Kidney (tissue), 14 donors: ENCODE results near the gene CHN2. TPM values are rescaled to one million over a fixed set of nuclear protein-coding genes. Genes with fewer than 3 reads are reported as not detected.

Source experiments
- DNase-seq, 5 donors: peaks; one replicate each; pipeline ENCODE4 v3.0.0-alpha.2; 2013 to 2020
- FAIRE-seq: peaks from 2 replicates; lab custom pipeline; 2012; peaks lifted over from hg19 to GRCh38; lab: Jason Lieb, UNC
- H3K27ac ChIP-seq, 2 donors: one replicate each; pipeline ENCODE4 v1.7.0; 2013; ENCODE audit warnings: low read depth in 2 of 2, low read length in 2 of 2, inconsistent platforms in 1 of 2
- H3K27me3 ChIP-seq: one replicate; pipeline ENCODE4 v1.7.1; 2013; ENCODE audit warnings: low read length, inconsistent platforms; ENCODE audit not compliant: control insufficient read depth, insufficient read depth
- H3K36me3 ChIP-seq, 3 donors: one replicate each; pipeline versions ENCODE4 v1.7.0 to v1.7.1; 2013; ENCODE audit warnings: low read length in 3 of 3, control low read depth in 1 of 3, inconsistent platforms in 1 of 3; ENCODE audit not compliant: insufficient read depth in 3 of 3, control insufficient read depth in 2 of 3
- H3K4me1 ChIP-seq, 3 donors: one replicate each; pipeline versions ENCODE4 v1.7.0 to v1.7.1; 2013; ENCODE audit warnings: low read length in 3 of 3, inconsistent platforms in 1 of 3, low read depth in 1 of 3; ENCODE audit not compliant: control insufficient read depth in 2 of 3, insufficient read depth in 2 of 3
- H3K4me3 ChIP-seq, 3 donors: one replicate each; pipeline versions ENCODE4 v1.7.0 to v1.8.1; 2013; ENCODE audit warnings: low read length in 3 of 3, control low read depth in 1 of 3, inconsistent platforms in 1 of 3
- H3K9ac ChIP-seq, 3 donors: one replicate each; pipeline versions ENCODE4 v1.7.0 to v1.7.1; 2013; ENCODE audit warnings: low read length in 3 of 3, control low read depth in 1 of 3, inconsistent platforms in 1 of 3
- H3K9me3 ChIP-seq, 3 donors: one replicate each; pipeline versions ENCODE4 v1.7.0 to v1.7.1; 2013; ENCODE audit warnings: low read length in 3 of 3, control low read depth in 1 of 3, inconsistent platforms in 1 of 3; ENCODE audit not compliant: control insufficient read depth in 2 of 3, insufficient read depth in 1 of 3
- CTCF ChIP-seq: IDR thresholded peaks from 3 replicates; pipeline ENCODE4 v1.5.1; 2012; ENCODE audit warnings: mild to moderate bottlenecking, moderate library complexity, borderline replicate concordance; ENCODE audit not compliant: insufficient read depth; ENCODE audit errors: extremely low read depth
- intact Hi-C: fragments of 100-400 bp; cut with DNase I; formaldehyde crosslinking; loops from one replicate; pipeline ENCODE4 v1.11.1; 2022
- polyA plus RNA-seq: library from polyadenylated mRNA; stranded (reverse); fragments of 350-450 nt; fragmentation: Illumina TruSeq; extraction: RNeasy Lipid Tissue Mini Kit (QIAGEN cat#74804); gene quantifications from one replicate; pipeline ENCODE4 v1.2.3, GENCODE V29; 2014; ENCODE audit warnings: low read depth, low replicate concordance; ENCODE audit not compliant: insufficient read depth
- total RNA-seq: library from RNA; stranded (reverse); fragmentation: NEBNext Ultra II Directional; extraction: Animal tissue kit (Norgen Biotek cat#: 25700); gene quantifications from one replicate; pipeline ENCODE4 v1.2.1, GENCODE V29; 2021
- donor health status: control.
- donor health status: control.
- donor health status: control.
- donor health status: control.
- donor health status: control.
- donor health status: DM: yes; HTN: yes; CAD: no.
- donor health status: Normal renal cell carcinoma (clear cell type).

CHN2 gene
- total and polyA plus RNA-seq, 2 donors from 2014 or later, result 7.4 to 22.5 TPM

GRCh38 chr7:29296421-29296820 is 101.8 kb downstream of the CHN2 start:
- Histone ChIP-seq H3K4me1 (no peaks in the 10 kb centered on the region), H3K27ac (no peak overlapping the region), H3K4me3 (no peak overlapping the region), H3K9me3 (no peaks in the 10 kb centered on the region), H3K36me3 (no peaks in the 10 kb centered on the region), H3K27me3 (no peaks in the 10 kb centered on the region), H3K9ac (no peak overlapping the region)
- DNase-seq (no peak), FAIRE-seq (no peak)
- no peak for TF ChIP-seq CTCF
- intact Hi-C loops, result no loop called here

DNA sequence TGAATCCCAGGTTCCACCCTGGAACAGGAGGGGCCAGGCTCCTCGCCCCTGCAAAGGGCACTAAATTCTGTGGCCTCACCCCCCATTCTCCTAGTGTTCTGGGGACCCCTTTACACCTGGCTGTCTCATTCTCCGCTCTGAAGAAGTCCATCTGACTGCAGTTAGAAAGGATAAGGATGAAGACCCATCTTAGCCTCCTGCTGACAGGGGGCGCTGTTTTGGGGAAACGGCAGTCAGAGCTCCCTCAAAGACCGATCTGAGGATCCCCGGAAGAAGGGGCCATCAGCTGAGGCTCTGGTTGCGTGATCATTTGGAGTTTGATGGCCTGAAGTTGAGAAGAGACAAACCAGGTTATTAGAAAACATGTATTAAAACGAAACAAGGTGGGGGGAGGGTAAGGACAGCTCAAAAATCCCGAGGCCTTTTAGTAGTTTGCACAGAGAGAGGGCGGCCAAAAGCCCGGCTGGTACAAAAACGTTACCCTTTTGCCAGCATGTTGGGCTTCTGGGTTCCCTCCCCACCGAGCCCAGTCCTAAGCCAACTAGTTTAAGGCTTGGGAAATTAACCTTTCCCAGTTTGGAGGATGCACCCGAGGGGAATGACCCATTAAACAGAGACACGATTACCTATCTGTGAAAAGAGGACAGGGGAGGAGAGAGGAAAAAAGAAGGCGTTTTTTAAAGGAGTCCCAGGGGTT is 102.8 kb downstream of the CHN2 start:
- no peak for TF ChIP-seq CTCF
- no peaks in the 10 kb centered on the region for H3K36me3 ChIP-seq
- H3K9me3 ChIP-seq, result no peaks in the 10 kb centered on the region
- H3K27me3 ChIP-seq, result no peaks in the 10 kb centered on the region
- no peak for FAIRE-seq
- no peak overlapping the region for H3K4me3 ChIP-seq
- H3K4me1 ChIP-seq, result no peaks in the 10 kb centered on the region
- no peak for DNase-seq
- H3K9ac ChIP-seq, result no peak overlapping the region
- no peak overlapping the region for H3K27ac ChIP-seq
- intact Hi-C loops, result no loop called here

DNA sequence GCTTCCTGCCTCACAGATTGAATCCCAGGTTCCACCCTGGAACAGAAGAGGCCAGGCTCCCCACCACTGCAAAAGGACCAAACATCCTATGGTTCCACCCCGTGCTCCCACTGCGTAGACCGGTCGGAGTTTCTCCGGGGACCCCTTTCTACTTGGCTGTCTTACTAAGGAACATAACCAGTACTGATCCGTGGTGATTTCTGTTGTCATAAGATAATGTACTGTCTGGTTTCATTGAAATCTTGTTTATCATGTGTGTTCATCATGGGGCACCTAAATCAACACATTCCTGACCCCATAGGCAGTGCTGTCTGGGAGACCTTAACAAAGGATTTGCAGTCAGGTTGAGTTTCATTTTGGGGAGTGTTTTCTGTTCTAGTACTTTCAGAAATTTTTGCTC is 104.5 kb downstream of the CHN2 start:
- H3K4me1 ChIP-seq, result no peaks in the 10 kb centered on the region
- H3K36me3 ChIP-seq, result no peaks in the 10 kb centered on the region
- H3K9ac ChIP-seq, result no peak overlapping the region
- intact Hi-C loops, result no loop called here
- no peak overlapping the region for H3K4me3 ChIP-seq
- FAIRE-seq, result no peak
- H3K27ac ChIP-seq, result no peak overlapping the region
- TF ChIP-seq CTCF, result no peak
- no peaks in the 10 kb centered on the region for H3K27me3 ChIP-seq
- no peaks in the 10 kb centered on the region for H3K9me3 ChIP-seq
- DNase-seq, result no peak
